Activated CD4-positive, alpha-beta T cell treated with anti-CD3 and anti-CD28 coated beads for 36 hours (primary cell): ENCODE results near the gene NINJ1. TPM values are rescaled to one million over a fixed set of nuclear protein-coding genes. Genes with fewer than 3 reads are reported as not detected.
A peak's percentile ranks its signal among the peaks of the same experiment; 100 is the strongest.
"Not testable (repeated sequence)": the region's sequence is repeated elsewhere in the genome, so short reads cannot be mapped to it uniquely, and the experiment has no call there.

ENCODE experiments used
- ATAC-seq: fragments of 200-7000 bp; cut with Tn5 transposase; one replicate; pipeline ENCODE4 v1.10.0; 2021; ENCODE audit warnings: mild to moderate bottlenecking, moderate library complexity
- CTCF ChIA-PET: fragments of 350-600 bp; sonication (Branson Sonifier 250); formaldehyde crosslinking; loops from one replicate; lab custom pipeline; 2021; ENCODE audit warnings: antibody characterized with exemption; lab: Charles Lee
- POLR2A ChIA-PET: fragments of 350-600 bp; sonication (Branson Sonifier 250); formaldehyde crosslinking; loops from one replicate; lab custom pipeline; 2021; ENCODE audit warnings: antibody characterized with exemption, inconsistent platforms; lab: Charles Lee
- DNase-seq: peaks from one replicate; pipeline ENCODE4 v3.0.0-alpha.2; 2020
- H3K27ac Mint-ChIP-seq: one replicate; pipeline ENCODE4 v1.8.0; 2021; ENCODE audit warnings: mixed read lengths
- H3K27me3 Mint-ChIP-seq: one replicate; pipeline ENCODE4 v1.8.0; 2021; ENCODE audit warnings: mixed read lengths
- H3K36me3 Mint-ChIP-seq: one replicate; pipeline ENCODE4 v1.8.0; 2021; ENCODE audit warnings: low read depth, mixed read lengths
- H3K4me1 Mint-ChIP-seq: one replicate; pipeline ENCODE4 v1.8.0; 2021; ENCODE audit warnings: mixed read lengths
- H3K4me3 Mint-ChIP-seq: one replicate; pipeline ENCODE4 v1.8.0; 2021; ENCODE audit warnings: mild to moderate bottlenecking, moderate library complexity, mixed read lengths
- H3K9me3 Mint-ChIP-seq: one replicate; pipeline ENCODE4 v1.8.0; 2021; ENCODE audit warnings: low read depth, mixed read lengths
- intact Hi-C, 2 experiments: fragments of 100-400 bp; cut with DNase I in 1 of 2; cut with micrococcal nuclease in 1 of 2; formaldehyde crosslinking; loops; one replicate each; pipeline versions ENCODE4 v1.14.2 to v1.15.1; 2022 to 2024; cut with DNase I, micrococcal nuclease
- total RNA-seq, 2 experiments: library from RNA; stranded (reverse); gene quantifications; one replicate each; pipeline ENCODE4 v1.2.3, GENCODE V29; 2021

Gene NINJ1
- total RNA-seq, 2 experiments from 2014 or later = 77.4 to 108 TPM

DNA sequence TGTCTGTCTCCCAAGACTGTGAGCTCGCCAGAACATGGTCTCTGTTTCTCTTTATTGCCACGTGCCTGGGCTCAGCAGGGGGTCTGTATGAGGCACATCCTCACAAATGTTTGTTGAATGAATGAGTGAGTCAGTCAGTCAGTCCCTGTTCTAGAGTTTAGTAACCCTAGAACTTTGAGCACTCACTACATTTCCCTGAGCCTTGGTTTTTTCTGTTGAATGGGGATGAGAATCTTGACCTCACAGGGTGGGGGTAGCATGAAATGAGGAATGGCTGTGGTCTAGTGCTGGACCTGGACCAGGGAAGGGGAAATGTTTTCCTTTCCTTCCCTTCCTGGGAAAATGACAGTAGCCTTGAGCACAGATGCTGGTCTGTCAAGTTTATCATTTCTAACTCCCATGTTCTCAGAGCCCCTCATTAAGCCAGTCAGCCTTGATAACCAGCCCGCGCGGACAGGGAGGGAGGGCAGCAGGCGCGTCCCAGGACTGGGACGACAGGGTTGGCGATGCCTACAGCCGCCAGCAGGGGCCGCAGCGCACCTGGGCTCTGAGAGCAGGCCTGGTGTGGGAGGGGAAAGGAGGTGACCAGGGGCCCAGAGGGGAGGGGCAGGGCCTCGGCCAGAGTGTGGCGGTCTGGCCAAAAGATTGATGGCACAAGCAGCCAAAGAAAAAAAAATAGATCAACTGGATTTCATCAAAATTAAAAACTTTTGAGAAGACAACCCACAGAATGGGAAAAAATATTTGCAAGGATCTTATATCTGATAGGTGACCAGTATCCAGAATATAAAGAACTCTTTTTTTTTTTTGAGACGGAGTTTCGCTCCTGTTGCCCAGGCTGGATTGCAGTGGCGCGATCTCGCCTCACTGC lies 25.8 kb upstream of the NINJ1 start:
- ChIA-PET POLR2A (no interaction called here), CTCF (interaction anchor here (0.8 to 1.7 kb wide), 2 partner anchors 26 to 51 kb away, joined by 3 to 4 read pairs; no protein-coding TSS in a partner anchor)
- DNase-seq = peak; percentile 86
- H3K27ac Mint-ChIP-seq = no peak overlapping the region
- ATAC-seq = peak; percentile 68
- peaks cover 2% of the 10 kb centered on the region for H3K36me3 Mint-ChIP-seq
- intact Hi-C loops = loop anchor here (1.0 to 10.0 kb wide), 7 partner anchors 53 to 1005 kb away; partner anchors contain the start of genes FAM120A (in 2 of the 2) and FAM120AOS (in 2 of the 2)
- no peak overlapping the region for H3K4me3 Mint-ChIP-seq
- H3K27me3 Mint-ChIP-seq = no peaks in the 10 kb centered on the region
- H3K9me3 Mint-ChIP-seq = peaks cover 3% of the 10 kb centered on the region
- peaks cover 26% of the 10 kb centered on the region for H3K4me1 Mint-ChIP-seq

DNA sequence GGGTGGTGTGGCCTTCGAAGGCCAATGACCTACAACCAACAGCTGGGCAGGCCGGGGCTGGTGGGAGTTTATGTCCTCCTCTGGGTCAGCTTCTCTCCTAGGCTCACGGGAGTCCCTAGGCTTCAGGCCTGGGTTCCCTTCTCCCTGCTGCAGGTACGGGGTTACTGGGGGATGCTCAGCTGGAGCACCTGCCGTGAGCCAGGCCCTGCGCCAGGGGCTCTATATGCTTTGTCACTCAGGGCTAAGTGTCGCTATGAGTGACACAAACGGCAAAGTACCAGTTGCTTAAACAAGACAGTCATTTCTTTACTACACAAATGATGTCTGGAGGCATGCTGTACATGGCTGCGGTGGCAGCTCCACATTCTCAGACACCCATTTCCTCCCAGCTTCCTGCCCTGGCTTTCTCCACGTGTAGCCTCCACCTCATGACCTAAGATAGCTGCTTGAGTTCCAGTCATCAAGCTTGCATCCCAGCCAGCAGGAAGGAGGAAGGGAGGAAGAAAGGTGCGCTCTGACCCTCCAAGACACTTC lies 22.5 kb upstream of the NINJ1 start:
- intact Hi-C loops = loop anchor here (1.0 to 10.0 kb wide), 5 partner anchors 9 to 1008 kb away; partner anchors contain the start of genes FAM120A (in 2 of the 2) and FAM120AOS (in 2 of the 2)
- CTCF ChIA-PET = interaction anchor here (0.6 to 2.4 kb wide), 8 partner anchors 13 to 409 kb away, joined by 3 to 7 read pairs (median 3); partner anchors contain the start of gene NINJ1
- Mint-ChIP-seq H3K9me3 (peaks cover 3% of the 10 kb centered on the region), H3K36me3 (peaks cover 2% of the 10 kb centered on the region), H3K27ac (peak overlapping the region; percentile 73), H3K4me3 (no peak overlapping the region), H3K27me3 (no peaks in the 10 kb centered on the region), H3K4me1 (peaks cover 26% of the 10 kb centered on the region)
- DNase-seq (peak; percentile 81), ATAC-seq (peak; percentile 89)
- POLR2A ChIA-PET = interaction anchor here (1.0 to 1.3 kb wide), 2 partner anchors 23 to 57 kb away, joined by 3 to 6 read pairs; partner anchors contain the start of gene NINJ1

DNA sequence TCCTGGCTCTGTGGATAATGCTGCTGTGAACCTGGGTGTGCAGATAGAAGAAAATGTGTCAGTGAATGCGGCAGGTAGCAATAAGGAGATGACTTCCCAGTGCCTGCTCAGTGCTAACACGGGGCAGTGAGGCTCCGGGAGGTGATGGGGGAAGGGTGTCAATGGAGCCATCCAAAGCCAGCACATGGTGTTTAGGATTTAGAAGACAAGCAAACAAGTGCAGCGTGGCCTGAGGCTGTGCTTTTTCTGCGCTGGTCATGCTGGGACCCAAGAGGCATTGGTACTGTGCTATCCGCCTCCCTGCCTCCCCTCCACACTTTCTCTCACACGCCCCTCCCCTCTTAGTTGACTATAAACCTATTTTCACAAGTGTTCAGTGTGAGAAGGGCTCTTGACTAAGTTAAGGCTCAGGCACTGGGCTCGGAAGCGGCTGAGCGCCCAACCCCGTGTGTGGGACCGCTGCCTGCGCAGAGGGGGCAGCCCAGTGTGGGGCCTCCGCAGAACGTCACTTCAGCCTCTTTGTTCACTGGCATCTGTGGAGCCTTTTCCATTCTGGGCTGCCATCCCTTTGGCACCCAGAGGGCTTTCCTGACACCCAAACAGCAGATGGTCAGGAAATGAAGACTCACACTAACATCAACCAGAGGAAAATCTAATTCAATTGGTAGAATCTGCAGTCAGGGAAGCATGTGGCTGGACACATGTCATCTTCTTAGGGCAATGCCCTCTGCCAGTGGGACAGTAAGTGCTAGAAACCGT lies 21.8 kb upstream of the NINJ1 start:
- peaks cover 2% of the 10 kb centered on the region for H3K36me3 Mint-ChIP-seq
- intact Hi-C loops = loop anchor here (1.0 to 10.0 kb wide), 6 partner anchors 9 to 1009 kb away; partner anchors contain the start of genes FAM120A (in 2 of the 2) and FAM120AOS (in 2 of the 2)
- no peak for DNase-seq
- POLR2A ChIA-PET = interaction anchor here (1.0 to 1.3 kb wide), 2 partner anchors 22 to 57 kb away, joined by 3 to 6 read pairs; partner anchors contain the start of gene NINJ1
- CTCF ChIA-PET = interaction anchor here (0.8 to 2.4 kb wide), 7 partner anchors 14 to 410 kb away, joined by 3 to 7 read pairs (median 3); partner anchors contain the start of genes FAM120AOS and NINJ1
- no peaks in the 10 kb centered on the region for H3K27me3 Mint-ChIP-seq
- no peak overlapping the region for H3K4me3 Mint-ChIP-seq
- H3K4me1 Mint-ChIP-seq = peaks cover 26% of the 10 kb centered on the region
- peak; percentile 1 for ATAC-seq
- peaks cover 3% of the 10 kb centered on the region for H3K9me3 Mint-ChIP-seq
- H3K27ac Mint-ChIP-seq = peak overlapping the region; percentile 60

DNA sequence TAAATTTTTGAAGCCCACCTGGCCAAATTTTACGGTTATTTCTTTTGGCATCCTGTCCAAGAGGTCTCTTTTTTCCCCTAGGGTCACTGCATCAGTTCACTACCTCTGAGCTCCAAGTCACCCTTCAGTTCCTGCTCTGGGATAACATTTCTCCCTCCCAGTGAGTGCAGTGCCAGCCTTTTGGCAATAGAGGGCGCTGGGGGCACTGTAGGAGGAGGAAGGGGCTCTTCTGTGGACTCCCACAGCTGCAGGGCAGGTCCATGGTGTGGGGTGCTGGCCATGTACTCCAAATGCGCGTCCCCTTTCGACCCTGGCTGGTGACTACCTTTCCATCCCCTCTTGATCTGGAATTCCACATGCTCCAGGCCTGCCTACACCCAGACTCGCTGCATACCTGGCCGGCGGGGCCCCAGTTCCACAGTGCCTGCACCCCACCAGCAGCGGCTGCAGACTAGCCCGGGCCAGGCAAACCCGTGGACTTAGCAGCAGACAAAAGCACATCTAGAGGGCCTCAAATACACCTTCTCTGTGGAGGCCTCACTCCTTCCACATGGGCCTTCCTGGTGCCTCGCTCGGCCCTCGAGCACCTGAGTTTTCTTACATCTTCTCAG lies 20.3 kb upstream of the NINJ1 start:
- H3K27me3 Mint-ChIP-seq = no peaks in the 10 kb centered on the region
- H3K36me3 Mint-ChIP-seq = peaks cover 2% of the 10 kb centered on the region
- ATAC-seq (peak; percentile 24), DNase-seq (peak; percentile 76)
- ChIA-PET POLR2A (no interaction called here), CTCF (interaction anchor here (0.7 to 1.6 kb wide), 11 partner anchors 11 to 412 kb away, joined by 3 to 6 read pairs (median 3); partner anchors contain the start of gene NINJ1)
- no peak overlapping the region for H3K4me3 Mint-ChIP-seq
- H3K27ac Mint-ChIP-seq = no peak overlapping the region
- peaks cover 3% of the 10 kb centered on the region for H3K9me3 Mint-ChIP-seq
- peaks cover 28% of the 10 kb centered on the region for H3K4me1 Mint-ChIP-seq
- intact Hi-C loops = loop anchor here in 1 of 2 experiments (2.0 to 10.0 kb wide), 2 partner anchors 46 to 1010 kb away; no protein-coding TSS in a partner anchor

DNA sequence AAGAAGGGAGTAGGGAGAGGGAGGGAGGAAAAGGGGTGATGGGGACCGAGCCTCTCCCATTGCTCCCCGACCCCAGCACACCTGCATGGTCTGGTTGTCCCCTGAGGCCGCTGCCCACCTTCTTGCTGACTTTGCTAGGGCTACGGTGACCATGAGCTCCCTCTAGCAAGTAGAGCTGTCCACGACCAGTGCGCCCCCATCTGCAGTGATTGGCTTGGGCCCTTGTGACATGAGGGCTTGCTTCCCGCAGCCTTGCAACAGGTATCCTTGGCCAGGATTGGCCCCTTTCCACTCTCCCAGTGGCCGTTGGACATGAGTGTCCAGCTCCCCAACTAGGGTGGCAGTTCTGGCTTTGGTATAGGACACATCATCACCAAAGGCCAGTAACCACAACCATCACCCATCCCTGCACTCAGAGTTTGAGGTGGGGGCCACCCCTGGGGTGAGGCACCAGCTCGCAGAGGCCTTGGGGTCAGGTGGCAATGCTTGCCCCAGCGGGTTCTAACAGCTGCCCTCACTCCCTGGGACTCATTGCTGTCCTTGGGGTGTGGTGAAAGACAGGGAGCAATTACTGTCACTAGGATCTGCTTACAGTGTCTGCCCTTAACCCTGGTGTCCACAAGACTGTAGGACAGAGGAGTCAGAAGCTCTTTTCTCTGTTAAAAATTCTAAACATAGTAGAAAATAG lies 17.2 kb upstream of the NINJ1 start:
- H3K27ac Mint-ChIP-seq = no peak overlapping the region
- ChIA-PET CTCF (interaction anchor here (0.6 to 1.1 kb wide), 3 partner anchors 42 to 394 kb away, joined by 3 to 4 read pairs (median 4); no protein-coding TSS in a partner anchor), POLR2A (no interaction called here)
- no peak for ATAC-seq
- H3K4me3 Mint-ChIP-seq = no peak overlapping the region
- H3K9me3 Mint-ChIP-seq = peaks cover 18% of the 10 kb centered on the region
- intact Hi-C loops = loop anchor here in 1 of 2 experiments (10.0 kb wide), 1 partner anchor 1014 kb away; no protein-coding TSS in a partner anchor
- peaks cover 43% of the 10 kb centered on the region for H3K4me1 Mint-ChIP-seq
- no peak for DNase-seq
- peaks cover 21% of the 10 kb centered on the region for H3K36me3 Mint-ChIP-seq
- H3K27me3 Mint-ChIP-seq = no peaks in the 10 kb centered on the region

DNA sequence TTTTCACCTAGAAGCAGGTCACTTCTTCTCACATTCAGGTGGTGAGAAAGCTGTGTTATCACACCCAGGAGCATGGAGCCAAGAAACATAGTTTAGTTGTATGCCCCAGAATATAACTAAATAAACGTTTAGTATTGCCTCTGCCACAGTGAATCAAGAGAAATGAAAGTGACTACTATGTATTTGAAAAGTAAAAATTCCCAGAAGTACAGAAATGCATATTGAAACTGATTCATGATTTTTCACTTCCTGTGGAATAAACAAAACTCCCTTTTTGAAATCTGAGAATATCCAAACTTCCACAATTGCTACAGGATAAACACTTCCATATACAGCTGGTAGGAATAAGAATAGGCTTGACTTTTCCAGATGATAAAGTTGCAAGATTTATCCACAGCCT lies 15.3 kb upstream of the NINJ1 start:
- Mint-ChIP-seq H3K36me3 (peaks cover 25% of the 10 kb centered on the region), H3K27me3 (no peaks in the 10 kb centered on the region), H3K9me3 (peaks cover 22% of the 10 kb centered on the region), H3K27ac (peak overlapping the region; percentile 93), H3K4me1 (peaks cover 45% of the 10 kb centered on the region), H3K4me3 (peak overlapping the region; percentile 51)
- ATAC-seq = peak; percentile 21
- CTCF ChIA-PET = no interaction called here
- intact Hi-C loops = loop anchor here (2.0 to 5.0 kb wide), 4 partner anchors 52 to 195 kb away; partner anchors contain the start of gene CARD19 (in 1 of the 2)
- POLR2A ChIA-PET = interaction anchor here (1.5 kb wide), 1 partner anchor 15 kb away, joined by 6 read pairs; the partner anchor contains the start of gene NINJ1
- no peak for DNase-seq

DNA sequence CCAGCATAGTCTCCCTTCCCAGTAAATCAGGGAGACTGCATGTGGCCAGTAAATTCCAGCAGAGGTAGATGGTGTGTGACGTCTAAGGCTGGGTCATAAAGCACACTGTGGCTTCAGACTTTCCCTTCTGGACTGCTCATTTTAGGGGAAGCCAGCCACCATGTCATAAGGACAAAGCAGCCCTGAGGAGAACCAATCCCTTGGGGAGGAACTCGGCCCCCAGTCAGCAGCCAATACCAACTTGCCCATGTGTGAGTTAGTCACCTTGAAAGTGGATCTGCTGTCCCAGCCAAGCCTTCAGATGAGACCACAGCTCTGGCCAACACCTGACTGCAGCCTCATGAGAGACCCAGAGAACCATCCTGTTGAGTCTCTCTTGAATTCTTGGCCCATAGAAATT lies 14.7 kb upstream of the NINJ1 start:
- H3K4me1 Mint-ChIP-seq = peaks cover 52% of the 10 kb centered on the region
- intact Hi-C loops = loop anchor here (2.0 to 5.0 kb wide), 4 partner anchors 51 to 194 kb away; partner anchors contain the start of gene CARD19 (in 1 of the 2)
- peak overlapping the region; percentile 51 for H3K4me3 Mint-ChIP-seq
- H3K9me3 Mint-ChIP-seq = peaks cover 22% of the 10 kb centered on the region
- POLR2A ChIA-PET = no interaction called here
- H3K36me3 Mint-ChIP-seq = peaks cover 27% of the 10 kb centered on the region
- DNase-seq (peak; percentile 43), ATAC-seq (peak; percentile 2)
- peak overlapping the region; percentile 93 for H3K27ac Mint-ChIP-seq
- CTCF ChIA-PET = no interaction called here
- H3K27me3 Mint-ChIP-seq = no peaks in the 10 kb centered on the region

DNA sequence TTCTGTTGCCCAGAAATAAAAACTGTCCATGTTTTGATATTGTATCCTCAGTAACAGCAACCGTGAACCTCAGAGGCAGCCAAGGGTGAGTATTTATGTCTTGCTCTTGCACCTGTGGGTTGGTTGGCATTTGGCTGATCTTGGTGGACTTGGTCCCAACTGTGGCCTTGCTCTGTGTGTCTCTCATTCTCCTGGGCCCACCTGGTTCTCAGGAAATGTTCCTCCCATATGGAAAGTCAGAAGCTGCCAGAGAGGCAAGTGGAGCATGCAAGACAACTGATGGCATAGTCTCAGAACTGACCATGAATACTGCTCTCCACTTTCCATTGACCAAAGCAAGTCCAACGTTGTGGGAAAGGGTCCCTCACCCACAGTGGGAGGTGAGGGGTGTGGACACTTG lies 13.6 kb upstream of the NINJ1 start:
- no peaks in the 10 kb centered on the region for H3K27me3 Mint-ChIP-seq
- H3K4me1 Mint-ChIP-seq = peaks cover 60% of the 10 kb centered on the region
- H3K27ac Mint-ChIP-seq = peak overlapping the region; percentile 87
- peaks cover 27% of the 10 kb centered on the region for H3K36me3 Mint-ChIP-seq
- ATAC-seq (no peak), DNase-seq (no peak)
- H3K4me3 Mint-ChIP-seq = peak overlapping the region; percentile 30
- CTCF ChIA-PET = interaction anchor here (0.6 to 3.4 kb wide), 2 partner anchors 38 to 78 kb away, joined by 3 to 11 read pairs; no protein-coding TSS in a partner anchor
- intact Hi-C loops = loop anchor here (1.0 to 5.0 kb wide), 6 partner anchors 9 to 193 kb away; partner anchors contain the start of gene CARD19 (in 1 of the 2)
- POLR2A ChIA-PET = no interaction called here
- peaks cover 22% of the 10 kb centered on the region for H3K9me3 Mint-ChIP-seq

DNA sequence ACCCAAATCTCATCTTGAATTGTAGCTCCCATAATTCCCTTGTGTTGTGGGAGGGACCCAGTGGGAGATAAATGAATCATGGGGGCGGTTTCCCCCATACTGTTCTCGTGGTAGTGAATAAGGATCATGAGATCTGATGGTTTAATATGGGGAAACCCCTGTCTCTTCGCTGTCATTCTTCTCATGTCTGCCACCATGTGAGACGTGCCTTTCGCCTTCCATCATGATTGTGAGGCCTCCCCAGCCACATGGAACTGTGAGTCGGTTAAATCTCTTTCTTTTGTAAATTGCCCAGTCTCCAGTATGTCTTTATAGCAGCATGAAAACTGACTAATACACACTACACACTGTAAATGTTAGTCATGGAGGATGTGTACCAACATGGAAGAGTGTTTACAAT lies 12.6 kb upstream of the NINJ1 start:
- DNase-seq = peak; percentile 79

More for the DNA sequence above, 12.6 kb upstream of the NINJ1 start:
- H3K4me1 Mint-ChIP-seq = peaks cover 65% of the 10 kb centered on the region
- H3K9me3 Mint-ChIP-seq = peaks cover 22% of the 10 kb centered on the region
- POLR2A ChIA-PET = interaction anchor here (0.6 to 1.1 kb wide), 2 partner anchors 45 to 82 kb away, joined by 3 to 7 read pairs; no protein-coding TSS in a partner anchor
- ATAC-seq = peak; percentile 70
- H3K4me3 Mint-ChIP-seq = peak overlapping the region; percentile 21
- CTCF ChIA-PET = interaction anchor here (0.6 to 3.4 kb wide), 3 partner anchors 15 to 156 kb away, joined by 5 to 11 read pairs (median 5); no protein-coding TSS in a partner anchor
- intact Hi-C loops = loop anchor here (1.0 to 5.0 kb wide), 6 partner anchors 10 to 184 kb away; partner anchors contain the start of genes CARD19 (in 1 of the 2) and NINJ1 (in 1 of the 2)
- not testable (repeated sequence) for H3K27me3 Mint-ChIP-seq
- peak overlapping the region; percentile 91 for H3K27ac Mint-ChIP-seq
- peaks cover 27% of the 10 kb centered on the region for H3K36me3 Mint-ChIP-seq
